Mesenchymal stem cell (in vitro differentiated cells and primary cell): Measurements from ENCODE around the gene AQP12A.
A peak's percentile ranks its signal among the peaks of the same experiment; 100 is the strongest.
"Not testable (repeated sequence)": the region's sequence is repeated elsewhere in the genome, so short reads cannot be mapped to it uniquely, and the experiment has no call there.

ENCODE experiments used
- DNase-seq: peaks from one replicate; pipeline ENCODE4 v3.0.0-alpha.2; 2013
- H2AFZ ChIP-seq: one replicate; pipeline ENCODE4 v1.6.1; 2013; ENCODE audit warnings: low read depth, mild to moderate bottlenecking, control low read depth, inconsistent platforms, low read length, moderate library complexity
- H2AK5ac ChIP-seq: 2 replicates; pipeline ENCODE4 v1.6.1; 2013; ENCODE audit warnings: low read length, moderate library complexity, mild to moderate bottlenecking, inconsistent platforms; ENCODE audit not compliant: severe bottlenecking
- H2BK120ac ChIP-seq: one replicate; pipeline ENCODE4 v1.6.1; 2013; ENCODE audit warnings: low read depth, mild to moderate bottlenecking, inconsistent platforms, low read length, moderate library complexity
- H2BK12ac ChIP-seq, 2 experiments: one replicate each; pipeline ENCODE4 v1.6.1; 2013; ENCODE audit warnings: inconsistent platforms in 2 of 2, low read length in 2 of 2, mild to moderate bottlenecking in 2 of 2, moderate library complexity in 2 of 2, control low read depth in 1 of 2
- H2BK15ac ChIP-seq: one replicate; pipeline ENCODE4 v1.6.1; 2013; ENCODE audit warnings: mild to moderate bottlenecking, low read depth, inconsistent platforms; ENCODE audit not compliant: poor library complexity, severe bottlenecking
- H2BK5ac ChIP-seq: 2 replicates; pipeline ENCODE4 v1.6.1; 2013; ENCODE audit warnings: low read depth, mild to moderate bottlenecking, low read length, control low read depth, inconsistent platforms; ENCODE audit not compliant: poor library complexity, severe bottlenecking
- H3K14ac ChIP-seq, 2 experiments: one replicate each; pipeline ENCODE4 v1.6.1; 2013; ENCODE audit warnings: inconsistent platforms in 2 of 2, low read length in 2 of 2, control low read depth in 1 of 2, mild to moderate bottlenecking in 1 of 2, moderate library complexity in 1 of 2
- H3K18ac ChIP-seq, 2 experiments: one replicate each; pipeline ENCODE4 v1.6.1; 2013; ENCODE audit warnings: inconsistent platforms in 2 of 2, low read length in 2 of 2, control low read depth in 1 of 2, low read depth in 1 of 2, mild to moderate bottlenecking in 1 of 2
- H3K23ac ChIP-seq, 2 experiments: one replicate each; pipeline ENCODE4 v1.6.1; 2013; ENCODE audit warnings: inconsistent platforms in 2 of 2, low read length in 2 of 2, mild to moderate bottlenecking in 2 of 2, moderate library complexity in 2 of 2, control low read depth in 1 of 2
- H3K27ac ChIP-seq: 2 replicates; pipeline ENCODE4 v1.5.1; 2013; ENCODE audit warnings: mild to moderate bottlenecking, moderate library complexity, low read length, control low read depth, inconsistent platforms; ENCODE audit not compliant: poor library complexity, severe bottlenecking
- H3K27me3 ChIP-seq, 2 experiments: 2 replicates each; pipeline versions ENCODE4 v1.6.1 to v1.7.0; 2013; ENCODE audit warnings: low read length in 2 of 2, mild to moderate bottlenecking in 2 of 2, moderate library complexity in 2 of 2, control low read depth in 1 of 2, inconsistent platforms in 1 of 2; ENCODE audit not compliant: control insufficient read depth in 1 of 2, insufficient read depth in 1 of 2
- H3K36me3 ChIP-seq, 2 experiments: 2 replicates each; pipeline versions ENCODE4 v1.6.1 to v1.7.0; 2013; ENCODE audit warnings: low read length in 2 of 2, control low read depth in 1 of 2, inconsistent platforms in 1 of 2, low read depth in 1 of 2, mild to moderate bottlenecking in 1 of 2; ENCODE audit not compliant: insufficient read depth in 2 of 2, control insufficient read depth in 1 of 2
- H3K4ac ChIP-seq, 2 experiments: one replicate each; pipeline ENCODE4 v1.6.1; 2013; ENCODE audit warnings: inconsistent platforms in 2 of 2, low read length in 2 of 2, mild to moderate bottlenecking in 2 of 2, moderate library complexity in 2 of 2, control low read depth in 1 of 2, low read depth in 1 of 2
- H3K4me1 ChIP-seq: 2 replicates; pipeline ENCODE4 v1.6.1; 2013; ENCODE audit warnings: low read depth, low read length, control low read depth; ENCODE audit not compliant: control insufficient read depth, insufficient read depth
- H3K4me2 ChIP-seq: 2 replicates; pipeline ENCODE4 v1.6.1; 2013; ENCODE audit warnings: low read length, mild to moderate bottlenecking, inconsistent platforms; ENCODE audit not compliant: poor library complexity, severe bottlenecking
- H3K4me3 ChIP-seq, 2 experiments: 2 replicates each; pipeline versions ENCODE4 v1.5.1 to v1.7.0; 2013; ENCODE audit warnings: low read length in 2 of 2, mild to moderate bottlenecking in 2 of 2, control low read depth in 1 of 2, low read depth in 1 of 2; ENCODE audit not compliant: insufficient read depth in 1 of 2
- H3K79me1 ChIP-seq: replicated peaks from 2 replicates; pipeline ENCODE4 v1.6.1; 2013; ENCODE audit warnings: mild to moderate bottlenecking, control low read depth, low read length, inconsistent platforms; ENCODE audit not compliant: poor library complexity, severe bottlenecking
- H3K9ac ChIP-seq: 2 replicates; pipeline ENCODE4 v1.7.0; 2013; ENCODE audit warnings: mild to moderate bottlenecking, low read length, moderate library complexity
- H3K9me3 ChIP-seq: 2 replicates; pipeline ENCODE4 v1.7.0; 2013; ENCODE audit warnings: mild to moderate bottlenecking, low read length; ENCODE audit not compliant: control insufficient read depth
- H4K8ac ChIP-seq: one replicate; pipeline ENCODE4 v1.6.1; 2013; ENCODE audit warnings: inconsistent platforms, mild to moderate bottlenecking, low read length, moderate library complexity
- H4K91ac ChIP-seq: one replicate; pipeline ENCODE4 v1.6.1; 2013; ENCODE audit warnings: mild to moderate bottlenecking, low read length, inconsistent platforms
- WGBS: methylation state at CpG from one replicate; pipeline ENCODE4 v1.1.7; 2013; ENCODE audit warnings: mixed read lengths; 5-methylcytosine and 5-hydroxymethylcytosine counted together

AQP12A gene

GRCh38 chr2:240651185-240651584 is 40.5 kb upstream of the AQP12A start:
- no peak overlapping the region for H2AK5ac ChIP-seq
- H3K4me1 ChIP-seq = no peaks in the 10 kb centered on the region
- H3K36me3 ChIP-seq = no peaks in the 10 kb centered on the region
- H3K9me3 ChIP-seq = no peaks in the 10 kb centered on the region
- no peak overlapping the region for H2BK120ac ChIP-seq
- H3K9ac ChIP-seq = no peak overlapping the region
- no peak overlapping the region for H2BK5ac ChIP-seq
- 74% methylated on average over 3 of the region's 3 CpGs for WGBS
- DNase-seq = no peak
- no peak overlapping the region for H3K14ac ChIP-seq
- peaks cover 40 to 94% of the 10 kb centered on the region in 2 experiments for H3K27me3 ChIP-seq
- no peak overlapping the region for H3K23ac ChIP-seq
- H2AFZ ChIP-seq = no peak overlapping the region
- no peak overlapping the region for H2BK12ac ChIP-seq
- H3K4ac ChIP-seq = no peak overlapping the region
- H3K4me2 ChIP-seq = no peak overlapping the region
- no peak overlapping the region for H3K27ac ChIP-seq
- no peak overlapping the region for H3K18ac ChIP-seq
- no peak overlapping the region for H2BK15ac ChIP-seq
- H3K79me1 ChIP-seq = no peaks in the 10 kb centered on the region
- H3K4me3 ChIP-seq = no peak overlapping the region
- H4K8ac ChIP-seq = no peak overlapping the region
- no peak overlapping the region for H4K91ac ChIP-seq

- no peaks in the 10 kb centered on the region for H3K79me1 ChIP-seq
- DNase-seq = peak; percentile 10
- H3K4me1 ChIP-seq = no peaks in the 10 kb centered on the region
- H2AK5ac ChIP-seq = no peak overlapping the region
- H3K4me3 ChIP-seq = no peak overlapping the region
- no peak overlapping the region for H4K91ac ChIP-seq
- H3K14ac ChIP-seq = no peak overlapping the region
- no peak overlapping the region for H2BK12ac ChIP-seq
- no peak overlapping the region for H3K4ac ChIP-seq
- H3K36me3 ChIP-seq = no peaks in the 10 kb centered on the region
- no peak overlapping the region for H3K4me2 ChIP-seq
- no peaks in the 10 kb centered on the region for H3K9me3 ChIP-seq
- no peak overlapping the region for H2AFZ ChIP-seq
- H3K27me3 ChIP-seq = peaks cover 14 to 76% of the 10 kb centered on the region in 2 experiments
- H2BK5ac ChIP-seq = no peak overlapping the region
- H3K18ac ChIP-seq = no peak overlapping the region
- H3K23ac ChIP-seq = no peak overlapping the region
- H4K8ac ChIP-seq = no peak overlapping the region
- H3K9ac ChIP-seq = no peak overlapping the region
- no peak overlapping the region for H3K27ac ChIP-seq
- WGBS = 72% methylated on average over 6 of the region's 10 CpGs
- no peak overlapping the region for H2BK15ac ChIP-seq
- H2BK120ac ChIP-seq = no peak overlapping the region
These were observed 35.5 kb upstream of the AQP12A start for GRCh38 chr2:240655931-240656886.

GRCh38 chr2:240659883-240660282 is 31.8 kb upstream of the AQP12A start:
- H3K9ac ChIP-seq, H3K4me3 ChIP-seq: not testable (repeated sequence)

GRCh38 chr2:240662681-240663080 is 29.0 kb upstream of the AQP12A start:
- 85% methylated on average over 3 of the region's 3 CpGs for WGBS
- H2BK12ac ChIP-seq = no peak overlapping the region

More at GRCh38 chr2:240659883-240660282, 31.8 kb upstream of the AQP12A start:
- not testable (repeated sequence) for H2BK5ac ChIP-seq, H3K27ac ChIP-seq, H3K18ac ChIP-seq, DNase-seq, H3K79me1 ChIP-seq, H3K23ac ChIP-seq, H2BK15ac ChIP-seq, H2AK5ac ChIP-seq, H4K8ac ChIP-seq, H2AFZ ChIP-seq, H2BK12ac ChIP-seq, H3K14ac ChIP-seq, H3K9me3 ChIP-seq, H2BK120ac ChIP-seq, H3K4me1 ChIP-seq, H4K91ac ChIP-seq, H3K4me2 ChIP-seq, H3K36me3 ChIP-seq, H3K4ac ChIP-seq
- H3K27me3 ChIP-seq = peaks cover 6 to 63% of the 10 kb centered on the region in 2 experiments
- WGBS = 86% methylated on average over 2 of the region's 7 CpGs

More at GRCh38 chr2:240662681-240663080, 29.0 kb upstream of the AQP12A start:
- H3K23ac ChIP-seq = no peak overlapping the region
- H3K27ac ChIP-seq = no peak overlapping the region
- H2BK15ac ChIP-seq = no peak overlapping the region
- no peak overlapping the region for H3K9ac ChIP-seq
- H3K14ac ChIP-seq = no peak overlapping the region
- H3K4me3 ChIP-seq = no peak overlapping the region
- no peaks in the 10 kb centered on the region for H3K36me3 ChIP-seq
- no peak overlapping the region for H3K18ac ChIP-seq
- no peak overlapping the region for H3K4ac ChIP-seq
- H2BK120ac ChIP-seq = no peak overlapping the region
- H3K4me1 ChIP-seq = no peaks in the 10 kb centered on the region
- DNase-seq = no peak
- H2AK5ac ChIP-seq = no peak overlapping the region
- peaks cover 8% of the 10 kb centered on the region for H3K9me3 ChIP-seq
- H4K91ac ChIP-seq = no peak overlapping the region
- no peak overlapping the region for H2BK5ac ChIP-seq
- H3K79me1 ChIP-seq = no peaks in the 10 kb centered on the region
- H3K27me3 ChIP-seq = peaks cover 0 to 55% of the 10 kb centered on the region in 2 experiments
- H3K4me2 ChIP-seq = no peak overlapping the region
- no peak overlapping the region for H4K8ac ChIP-seq
- no peak overlapping the region for H2AFZ ChIP-seq
